ENCODE results near the gene TCF12.

DNA sequence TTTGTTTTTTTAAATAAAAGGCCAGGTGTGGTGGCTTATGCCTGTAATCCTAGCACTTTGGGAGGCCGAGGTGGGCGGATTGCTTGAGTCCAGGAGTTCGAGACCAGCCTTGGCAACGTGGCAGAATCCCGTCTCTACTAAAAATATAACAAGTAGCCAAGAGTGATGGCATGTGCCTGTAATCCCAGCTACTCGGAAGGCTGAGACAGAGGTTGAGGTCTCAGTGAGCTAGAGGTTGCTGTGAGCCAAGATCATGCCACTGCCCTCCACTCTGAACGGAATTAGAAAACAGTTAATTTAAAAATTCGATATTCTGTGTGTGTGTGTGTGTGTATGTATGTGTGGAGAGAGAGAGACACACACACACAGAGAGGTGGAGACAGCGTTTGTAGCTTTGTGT is 58.8 kb downstream of the TCF12 start:
- TF ChIP-seq, protein P1, sequence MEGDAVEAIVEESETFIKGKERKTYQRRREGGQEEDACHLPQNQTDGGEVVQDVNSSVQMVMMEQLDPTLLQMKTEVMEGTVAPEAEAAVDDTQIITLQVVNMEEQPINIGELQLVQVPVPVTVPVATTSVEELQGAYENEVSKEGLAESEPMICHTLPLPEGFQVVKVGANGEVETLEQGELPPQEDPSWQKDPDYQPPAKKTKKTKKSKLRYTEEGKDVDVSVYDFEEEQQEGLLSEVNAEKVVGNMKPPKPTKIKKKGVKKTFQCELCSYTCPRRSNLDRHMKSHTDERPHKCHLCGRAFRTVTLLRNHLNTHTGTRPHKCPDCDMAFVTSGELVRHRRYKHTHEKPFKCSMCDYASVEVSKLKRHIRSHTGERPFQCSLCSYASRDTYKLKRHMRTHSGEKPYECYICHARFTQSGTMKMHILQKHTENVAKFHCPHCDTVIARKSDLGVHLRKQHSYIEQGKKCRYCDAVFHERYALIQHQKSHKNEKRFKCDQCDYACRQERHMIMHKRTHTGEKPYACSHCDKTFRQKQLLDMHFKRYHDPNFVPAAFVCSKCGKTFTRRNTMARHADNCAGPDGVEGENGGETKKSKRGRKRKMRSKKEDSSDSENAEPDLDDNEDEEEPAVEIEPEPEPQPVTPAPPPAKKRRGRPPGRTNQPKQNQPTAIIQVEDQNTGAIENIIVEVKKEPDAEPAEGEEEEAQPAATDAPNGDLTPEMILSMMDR (IDR thresholded peaks at IDR 0.05): no peak
- TF ChIP-seq POLR2A (IDR thresholded peaks at IDR 0.05; ENCODE audit: low read depth) (no peak), POLR2AphosphoS5 (IDR thresholded peaks at IDR 0.05) (no peak)

Measured in esophagus muscularis mucosa (tissue), 3 donors.